Parathyroid adenoma (tissue), 2 donors: ENCODE measurements around the gene RGS17.
A peak's percentile ranks its signal among the peaks of the same experiment; 100 is the strongest.

Source experiments
- H2AFZ ChIP-seq: fragments of 300-600 bp; sonication (generic); one replicate; pipeline ENCODE4 v1.7.0; 2017; ENCODE audit warnings: antibody characterized with exemption, mild to moderate bottlenecking
- H3K27ac ChIP-seq: fragments of 300-600 bp; sonication (generic); one replicate; pipeline ENCODE4 v1.7.0; 2017
- H3K27me3 ChIP-seq: fragments of 300-600 bp; sonication (generic); one replicate; pipeline ENCODE4 v1.7.0; 2017; ENCODE audit warnings: low read length; ENCODE audit not compliant: control insufficient read depth, insufficient read depth
- H3K36me3 ChIP-seq: fragments of 300-600 bp; sonication (generic); one replicate; pipeline ENCODE4 v1.7.0; 2017; ENCODE audit warnings: low read length; ENCODE audit not compliant: control insufficient read depth, insufficient read depth
- H3K4me1 ChIP-seq: fragments of 300-600 bp; sonication (generic); one replicate; pipeline ENCODE4 v1.7.0; 2017; ENCODE audit warnings: control low read depth
- H3K4me2 ChIP-seq: fragments of 300-600 bp; sonication (generic); one replicate; pipeline ENCODE4 v1.7.0; 2017; ENCODE audit warnings: low read length
- H3K4me3 ChIP-seq: fragments of 300-600 bp; sonication (generic); one replicate; pipeline ENCODE4 v1.7.0; 2017; ENCODE audit warnings: low read depth, low read length
- H3K79me2 ChIP-seq: fragments of 300-600 bp; sonication (generic); one replicate; pipeline ENCODE4 v1.7.0; 2017; ENCODE audit warnings: control low read depth
- H3K9ac ChIP-seq: fragments of 300-600 bp; sonication (generic); one replicate; pipeline ENCODE4 v1.7.0; 2017; ENCODE audit warnings: mild to moderate bottlenecking
- H3K9me3 ChIP-seq: fragments of 300-600 bp; sonication (generic); one replicate; pipeline ENCODE4 v1.7.0; 2017; ENCODE audit warnings: low read length; ENCODE audit not compliant: control insufficient read depth
- TF ChIP-seq, protein P1 (sequence below): fragments of 300-600 bp; sonication (generic); IDR thresholded peaks from one replicate; pipeline ENCODE4 v1.7.0; 2017; ENCODE audit warnings: antibody characterized with exemption, mild to moderate bottlenecking
- donor health status: primary hyperparathyroidism.

RGS17 gene

DNA sequence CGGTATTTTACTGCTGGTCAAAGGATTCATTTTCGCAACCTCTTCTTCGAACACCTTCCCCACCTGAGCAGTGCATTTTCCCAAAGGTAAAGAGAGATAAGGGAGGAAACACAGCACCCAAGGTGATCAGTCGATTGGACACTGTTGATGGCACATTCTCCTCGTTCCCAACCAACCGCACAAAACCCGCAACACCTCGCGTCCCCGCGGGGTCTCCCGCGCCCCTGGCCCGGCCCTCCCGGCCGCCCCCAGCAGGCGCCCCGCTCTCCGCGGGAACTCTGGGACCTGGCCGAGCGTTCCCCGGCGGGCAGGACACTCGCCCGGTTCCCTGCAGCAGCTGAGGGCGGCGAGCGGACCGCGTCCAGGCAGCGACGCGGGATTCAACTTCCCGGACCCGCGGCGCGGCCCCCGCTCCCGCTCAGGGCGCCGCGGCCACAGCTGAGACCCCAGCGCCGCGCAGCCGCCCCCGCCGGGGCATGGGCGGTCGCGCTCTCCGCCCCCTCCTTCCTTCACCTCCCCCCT, 506 bp downstream of the RGS17 start:
- no peak overlapping the region for H3K27ac ChIP-seq
- H3K4me3 ChIP-seq, result peak overlapping the region; percentile 55
- no peak overlapping the region for H3K9ac ChIP-seq
- no peaks in the 10 kb centered on the region for H3K36me3 ChIP-seq
- no peaks in the 10 kb centered on the region for H3K27me3 ChIP-seq
- H2AFZ ChIP-seq, result peak overlapping the region; percentile 88
- TF ChIP-seq, protein P1, sequence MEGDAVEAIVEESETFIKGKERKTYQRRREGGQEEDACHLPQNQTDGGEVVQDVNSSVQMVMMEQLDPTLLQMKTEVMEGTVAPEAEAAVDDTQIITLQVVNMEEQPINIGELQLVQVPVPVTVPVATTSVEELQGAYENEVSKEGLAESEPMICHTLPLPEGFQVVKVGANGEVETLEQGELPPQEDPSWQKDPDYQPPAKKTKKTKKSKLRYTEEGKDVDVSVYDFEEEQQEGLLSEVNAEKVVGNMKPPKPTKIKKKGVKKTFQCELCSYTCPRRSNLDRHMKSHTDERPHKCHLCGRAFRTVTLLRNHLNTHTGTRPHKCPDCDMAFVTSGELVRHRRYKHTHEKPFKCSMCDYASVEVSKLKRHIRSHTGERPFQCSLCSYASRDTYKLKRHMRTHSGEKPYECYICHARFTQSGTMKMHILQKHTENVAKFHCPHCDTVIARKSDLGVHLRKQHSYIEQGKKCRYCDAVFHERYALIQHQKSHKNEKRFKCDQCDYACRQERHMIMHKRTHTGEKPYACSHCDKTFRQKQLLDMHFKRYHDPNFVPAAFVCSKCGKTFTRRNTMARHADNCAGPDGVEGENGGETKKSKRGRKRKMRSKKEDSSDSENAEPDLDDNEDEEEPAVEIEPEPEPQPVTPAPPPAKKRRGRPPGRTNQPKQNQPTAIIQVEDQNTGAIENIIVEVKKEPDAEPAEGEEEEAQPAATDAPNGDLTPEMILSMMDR, result no peak
- H3K4me1 ChIP-seq, result no peaks in the 10 kb centered on the region
- H3K9me3 ChIP-seq, result no peaks in the 10 kb centered on the region
- H3K79me2 ChIP-seq, result no peaks in the 10 kb centered on the region
- peak overlapping the region; percentile 90 for H3K4me2 ChIP-seq

DNA sequence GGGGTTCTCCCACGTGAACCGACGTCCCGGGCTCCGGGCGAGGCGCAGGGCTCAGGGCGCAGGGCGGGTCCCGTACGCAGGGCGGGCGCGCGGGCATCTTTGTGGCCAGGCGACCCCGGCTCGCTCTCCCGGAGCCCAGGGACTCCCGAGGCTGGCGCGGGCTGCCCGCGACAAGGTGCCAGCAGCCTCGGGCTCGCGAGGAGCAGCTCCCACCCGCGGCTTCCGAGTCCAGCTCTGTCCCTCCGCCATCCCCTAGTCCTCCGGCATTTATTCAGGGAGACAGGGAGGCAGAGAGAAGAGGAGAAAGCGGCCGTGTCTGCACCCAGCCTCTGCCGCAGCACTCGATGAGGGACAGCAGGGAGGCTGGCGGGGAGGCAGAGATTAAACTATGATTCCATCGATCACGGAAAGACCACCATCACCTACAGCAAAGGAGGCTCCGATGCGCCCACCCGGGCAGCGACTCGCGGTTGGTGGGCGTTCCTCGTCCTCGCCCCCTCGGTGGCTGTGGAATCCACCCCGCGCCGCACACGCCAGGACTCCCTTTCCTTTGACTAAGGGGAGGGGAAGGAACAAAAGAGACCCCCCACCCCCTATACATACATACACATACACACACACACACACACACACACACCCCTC, 1.1 kb downstream of the RGS17 start:
- H3K9me3 ChIP-seq, result no peaks in the 10 kb centered on the region
- TF ChIP-seq, protein P1, result no peak
- H3K27me3 ChIP-seq, result no peaks in the 10 kb centered on the region

GRCh38 chr6:153126218-153126617, 4.9 kb downstream of the RGS17 start:
- Histone ChIP-seq H3K27me3 (no peaks in the 10 kb centered on the region), H3K36me3 (peaks cover 3% of the 10 kb centered on the region), H3K4me3 (no peak overlapping the region), H2AFZ (no peak overlapping the region), H3K79me2 (no peaks in the 10 kb centered on the region), H3K27ac (no peak overlapping the region), H3K9ac (no peak overlapping the region), H3K4me2 (no peak overlapping the region), H3K9me3 (no peaks in the 10 kb centered on the region), H3K4me1 (no peaks in the 10 kb centered on the region)
- TF ChIP-seq, protein P1, result no peak

More for the DNA sequence above, 1.1 kb downstream of the RGS17 start:
- Histone ChIP-seq H3K27ac (no peak overlapping the region), H3K79me2 (no peaks in the 10 kb centered on the region), H3K4me1 (no peaks in the 10 kb centered on the region), H3K4me3 (peak overlapping the region; percentile 55), H2AFZ (peak overlapping the region; percentile 88), H3K36me3 (no peaks in the 10 kb centered on the region), H3K9ac (no peak overlapping the region), H3K4me2 (peak overlapping the region; percentile 90)

DNA sequence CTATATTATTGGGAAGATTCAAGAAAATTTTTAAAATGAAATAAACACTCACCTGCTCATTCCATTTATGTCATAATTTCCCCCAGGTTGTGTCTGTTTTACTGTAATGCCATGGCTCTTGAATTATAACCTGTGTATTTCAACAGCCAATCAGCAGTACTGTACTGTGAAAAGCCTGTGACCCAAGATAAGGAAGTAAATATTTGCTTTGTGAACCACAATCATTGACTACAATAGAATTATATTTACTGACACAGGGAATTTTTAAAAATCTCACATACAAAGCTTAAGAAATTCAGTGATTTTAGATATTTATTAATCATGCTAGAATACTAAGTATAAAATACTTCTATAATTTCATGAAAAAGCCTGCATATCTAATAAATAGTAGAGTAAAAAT, 6.0 kb downstream of the RGS17 start:
- H3K27me3 ChIP-seq, result no peaks in the 10 kb centered on the region
- H3K4me2 ChIP-seq, result no peak overlapping the region
- H3K27ac ChIP-seq, result no peak overlapping the region
- H3K4me1 ChIP-seq, result no peaks in the 10 kb centered on the region
- H3K9me3 ChIP-seq, result no peaks in the 10 kb centered on the region
- no peak overlapping the region for H3K4me3 ChIP-seq
- TF ChIP-seq, protein P1, result no peak
- H3K9ac ChIP-seq, result no peak overlapping the region
- H2AFZ ChIP-seq, result no peak overlapping the region
- no peaks in the 10 kb centered on the region for H3K79me2 ChIP-seq
- peaks cover 3% of the 10 kb centered on the region for H3K36me3 ChIP-seq

DNA sequence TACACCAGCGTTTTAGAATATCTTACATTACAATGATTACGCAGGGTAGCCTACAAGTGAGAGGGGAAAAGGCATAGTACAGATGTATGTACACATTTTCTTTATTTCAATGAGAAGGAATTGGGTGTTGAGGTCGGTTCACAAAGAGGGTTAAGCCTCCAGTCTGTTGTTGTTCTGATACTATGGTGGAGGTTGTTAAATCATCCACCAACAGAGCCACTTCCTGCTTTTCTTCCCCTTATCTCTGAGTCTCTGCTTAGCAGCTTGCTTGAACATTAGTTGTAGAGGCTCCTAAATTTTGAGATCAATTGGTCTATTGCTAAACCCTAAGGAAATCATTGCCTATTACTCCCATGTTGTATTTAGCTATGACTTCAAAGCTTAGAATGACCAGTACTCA, 7.3 kb downstream of the RGS17 start:
- Histone ChIP-seq H3K27ac (no peak overlapping the region), H3K27me3 (no peaks in the 10 kb centered on the region), H3K4me3 (no peak overlapping the region), H3K4me1 (no peaks in the 10 kb centered on the region), H3K4me2 (no peak overlapping the region), H2AFZ (no peak overlapping the region), H3K36me3 (peaks cover 3% of the 10 kb centered on the region), H3K79me2 (no peaks in the 10 kb centered on the region), H3K9me3 (no peaks in the 10 kb centered on the region), H3K9ac (no peak overlapping the region)
- TF ChIP-seq, protein P1, result no peak
